ENCODE measurements around the gene LDLRAD4. TPM values are rescaled to one million over a fixed set of nuclear protein-coding genes. Genes with fewer than 3 reads are reported as not detected.
"Not testable (repeated sequence)": the region's sequence is repeated elsewhere in the genome, so short reads cannot be mapped to it uniquely, and the experiment has no call there.

LDLRAD4 gene
- total RNA-seq, 1 donor from 2014 or later: 34.5 TPM

DNA sequence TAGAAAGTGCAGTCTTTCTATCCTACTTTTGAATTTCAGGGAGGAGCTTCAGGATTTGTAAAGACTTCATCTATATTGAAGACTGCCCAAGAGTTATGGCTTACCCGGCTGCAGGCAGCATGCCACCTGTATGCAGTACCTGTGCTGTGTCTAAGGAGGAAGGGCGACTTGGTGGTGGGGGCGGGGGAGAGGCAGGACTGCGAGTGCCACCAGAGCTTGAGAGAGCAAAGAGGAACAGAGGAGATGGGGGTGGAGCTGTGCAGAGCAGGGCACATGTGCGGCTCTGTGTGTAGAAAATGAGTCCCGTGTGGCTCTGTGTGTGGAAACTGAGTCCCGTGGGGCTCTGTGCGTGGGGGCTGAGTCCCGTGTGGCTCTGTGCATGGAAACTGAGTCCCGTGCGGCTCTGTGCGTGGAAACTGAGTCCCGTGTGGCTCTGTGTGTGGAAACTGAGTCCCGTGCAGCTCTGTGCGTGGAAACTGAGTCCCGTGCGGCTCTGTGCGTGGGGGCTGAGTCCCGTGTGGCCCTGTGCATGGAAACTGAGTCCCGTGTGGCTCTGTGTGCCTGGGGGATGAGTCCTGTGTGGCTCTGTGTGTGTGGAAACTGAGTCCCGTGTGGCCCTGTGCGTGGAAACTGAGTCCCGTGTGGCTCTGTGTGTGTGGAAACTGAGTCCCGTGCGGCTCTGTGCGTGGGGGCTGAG, 43.2 kb downstream of the LDLRAD4 start:
- no peak for DNase-seq (ENCODE audit: low spot score)
- Mint-ChIP-seq H3K27me3 (ENCODE audit: insufficient read depth) (peaks cover 12% of the 10 kb centered on the region), H3K36me3 (ENCODE audit: low read depth) (no peaks in the 10 kb centered on the region), H3K4me1 (ENCODE audit: low read depth) (peaks cover 38% of the 10 kb centered on the region), H3K4me3 (no peak overlapping the region), H3K9me3 (no peaks in the 10 kb centered on the region), H3K27ac (peak overlapping the region; percentile 72)
- intact Hi-C loops (cut with micrococcal nuclease): no loop called here

DNA sequence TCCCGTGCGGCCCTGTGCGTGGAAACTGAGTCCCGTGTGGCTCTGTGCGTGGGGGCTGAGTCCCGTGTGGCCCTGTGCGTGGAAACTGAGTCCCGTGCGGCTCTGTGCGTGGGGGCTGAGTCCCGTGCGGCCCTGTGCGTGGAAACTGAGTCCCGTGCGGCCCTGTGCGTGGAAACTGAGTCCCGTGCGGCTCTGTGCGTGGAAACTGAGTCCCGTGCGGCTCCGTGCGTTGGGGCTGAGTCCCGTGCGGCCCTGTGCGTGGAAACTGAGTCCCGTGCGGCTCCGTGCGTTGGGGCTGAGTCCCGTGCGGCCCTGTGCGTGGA, 43.8 kb downstream of the LDLRAD4 start:
- intact Hi-C loops (cut with micrococcal nuclease); H3K27ac Mint-ChIP-seq; DNase-seq (ENCODE audit: low spot score); H3K4me3 Mint-ChIP-seq; H3K36me3 Mint-ChIP-seq (ENCODE audit: low read depth); H3K9me3 Mint-ChIP-seq: not testable (repeated sequence)
- Mint-ChIP-seq H3K27me3 (ENCODE audit: insufficient read depth) (peaks cover 12% of the 10 kb centered on the region), H3K4me1 (ENCODE audit: low read depth) (peaks cover 43% of the 10 kb centered on the region)

DNA sequence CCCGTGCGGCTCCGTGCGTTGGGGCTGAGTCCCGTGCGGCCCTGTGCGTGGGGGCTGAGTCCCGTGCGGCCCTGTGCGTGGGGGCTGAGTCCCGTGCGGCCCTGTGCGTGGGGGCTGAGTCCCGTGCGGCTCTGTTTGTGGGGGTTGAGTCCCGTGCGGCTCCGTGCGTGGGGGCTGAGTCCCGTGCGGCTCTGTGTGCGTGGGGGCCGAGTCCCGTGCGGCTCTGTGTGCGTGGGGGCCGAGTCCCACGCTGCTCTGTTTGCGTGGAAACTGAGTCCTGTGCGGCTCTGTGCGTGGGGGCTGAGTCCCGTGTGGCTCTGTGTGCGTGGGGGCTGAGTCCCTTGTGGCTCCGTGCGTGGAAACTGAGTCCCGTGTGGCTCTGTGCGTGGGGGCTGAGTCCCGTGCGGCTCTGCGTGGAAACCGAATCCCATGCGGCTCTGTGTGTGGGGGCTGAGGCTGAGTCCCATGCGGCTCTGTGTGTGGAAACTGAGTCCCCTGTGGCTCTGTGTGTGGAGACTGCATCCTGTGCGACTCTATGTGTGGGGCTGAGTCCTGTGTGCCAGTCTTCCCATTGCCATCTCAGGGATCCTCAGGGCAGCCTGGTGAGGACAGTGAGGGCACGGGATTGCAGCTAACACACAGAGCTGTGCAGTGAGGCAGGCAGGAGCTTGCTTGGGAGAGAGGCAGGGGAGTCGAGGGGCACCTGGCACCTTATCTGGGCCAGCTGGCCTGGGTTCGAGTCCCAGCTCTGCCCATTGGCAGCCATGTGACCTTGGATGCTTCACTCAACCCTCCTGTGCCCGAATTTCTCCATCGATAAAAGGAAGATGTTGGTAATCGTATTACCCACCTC, 44.5 kb downstream of the LDLRAD4 start:
- peaks cover 12% of the 10 kb centered on the region for H3K27me3 Mint-ChIP-seq (ENCODE audit: insufficient read depth)
- H3K4me3 Mint-ChIP-seq: no peak overlapping the region
- H3K9me3 Mint-ChIP-seq: no peaks in the 10 kb centered on the region
- H3K27ac Mint-ChIP-seq: no peak overlapping the region
- intact Hi-C loops (cut with micrococcal nuclease): no loop called here
- DNase-seq (ENCODE audit: low spot score): no peak
- H3K4me1 Mint-ChIP-seq (ENCODE audit: low read depth): peaks cover 51% of the 10 kb centered on the region
- no peaks in the 10 kb centered on the region for H3K36me3 Mint-ChIP-seq (ENCODE audit: low read depth)

DNA sequence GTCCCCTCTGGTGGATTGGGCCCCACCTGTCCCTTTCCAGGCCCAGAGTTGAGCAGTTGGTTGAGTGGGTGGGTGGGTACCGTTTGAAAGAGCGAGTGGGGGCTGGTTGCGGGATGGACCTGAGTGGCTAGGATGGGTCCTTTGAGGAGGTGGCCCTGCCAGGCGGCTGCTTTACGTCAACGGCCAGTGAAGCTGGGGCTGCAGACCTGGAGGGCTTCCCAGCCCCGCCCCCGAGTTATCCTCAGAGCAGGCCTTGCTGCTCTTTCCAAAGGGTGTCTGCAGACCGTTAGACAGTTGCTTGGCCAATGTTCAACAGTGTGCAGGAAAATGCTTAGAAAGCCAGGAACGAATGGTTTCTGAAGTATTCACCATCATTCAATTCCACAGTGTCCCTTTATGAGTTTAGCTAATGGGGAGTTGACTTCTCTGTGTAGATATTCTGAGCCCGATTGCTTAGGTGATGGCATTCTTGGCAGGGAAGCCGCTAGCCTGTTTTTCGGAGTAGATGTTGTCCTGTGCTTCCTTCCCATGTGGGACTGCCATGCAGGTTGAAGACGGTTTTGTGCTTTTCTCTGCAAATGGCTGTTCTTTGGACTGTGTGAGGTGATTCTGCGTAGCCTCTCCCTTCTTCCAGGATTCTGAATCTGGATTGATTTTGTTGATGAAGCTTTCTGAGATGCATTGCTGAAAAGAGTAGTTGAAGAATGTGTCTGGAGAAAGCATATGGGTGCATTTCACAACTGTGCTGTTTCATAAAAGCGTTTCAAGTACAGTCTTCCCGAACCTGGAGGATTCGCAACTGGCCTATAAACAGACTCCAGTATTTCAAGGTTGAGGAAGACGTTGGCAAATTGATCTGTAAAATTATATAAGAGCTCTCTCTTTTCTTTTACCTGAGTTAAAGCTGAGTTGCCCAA, 45.8 kb downstream of the LDLRAD4 start:
- DNase-seq (ENCODE audit: low spot score): no peak
- no peaks in the 10 kb centered on the region for H3K36me3 Mint-ChIP-seq (ENCODE audit: low read depth)
- peaks cover 64% of the 10 kb centered on the region for H3K4me1 Mint-ChIP-seq (ENCODE audit: low read depth)
- intact Hi-C loops (cut with micrococcal nuclease): loop anchor here (5.0 kb wide), 3 partner anchors 193 to 427 kb away; partner anchors contain the start of gene CEP192
- peaks cover 8% of the 10 kb centered on the region for H3K27me3 Mint-ChIP-seq (ENCODE audit: insufficient read depth)
- H3K27ac Mint-ChIP-seq: peak overlapping the region; percentile 24
- H3K4me3 Mint-ChIP-seq: no peak overlapping the region
- H3K9me3 Mint-ChIP-seq: no peaks in the 10 kb centered on the region

DNA sequence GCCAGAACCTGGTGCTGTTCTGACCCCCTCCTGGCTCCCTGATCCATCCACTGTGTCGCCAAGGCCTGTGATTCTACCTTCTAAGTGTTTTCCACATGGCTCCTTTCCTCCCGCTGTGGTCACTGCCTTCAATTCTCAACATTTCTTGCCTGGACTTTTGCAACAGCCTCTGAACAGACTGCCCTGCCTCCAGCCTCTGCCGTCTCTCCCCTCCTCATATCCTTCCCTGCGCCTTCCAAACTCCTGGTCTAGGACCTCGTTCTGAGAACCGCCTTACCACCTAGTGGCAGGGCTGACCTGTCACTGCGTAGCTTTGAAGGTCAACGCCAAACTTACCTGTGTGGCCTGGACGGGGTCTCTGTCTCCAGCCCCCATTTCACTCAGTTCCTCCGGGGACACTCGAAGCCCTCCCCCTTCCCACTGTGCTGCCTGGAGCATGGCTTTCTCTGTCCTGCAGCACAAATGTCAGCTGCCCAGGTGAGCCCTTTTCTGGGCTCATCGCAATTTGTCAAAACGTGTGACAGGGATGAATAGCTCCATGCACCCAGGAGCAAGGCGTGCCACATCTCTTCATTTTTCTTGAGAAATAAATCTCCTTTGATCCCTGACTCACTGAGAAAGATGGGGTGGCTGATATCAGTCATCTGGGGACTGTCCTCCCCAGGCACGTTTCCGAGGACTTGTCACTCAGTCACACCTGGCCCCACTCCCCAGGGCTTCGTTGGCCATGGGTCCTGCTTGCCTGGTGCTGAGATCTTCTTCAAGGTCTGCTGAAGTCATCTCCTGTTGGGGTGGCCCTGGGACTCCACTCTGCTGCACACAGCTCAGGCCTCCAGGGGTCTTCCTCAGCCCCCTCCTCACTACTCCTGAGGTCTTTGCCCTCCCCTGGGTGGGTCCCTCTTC, 46.7 kb downstream of the LDLRAD4 start:
- intact Hi-C loops (cut with micrococcal nuclease): loop anchor here (5.0 kb wide), 3 partner anchors 192 to 428 kb away; partner anchors contain the start of gene CEP192
- Mint-ChIP-seq H3K4me1 (ENCODE audit: low read depth) (peaks cover 68% of the 10 kb centered on the region), H3K27me3 (ENCODE audit: insufficient read depth) (peaks cover 7% of the 10 kb centered on the region), H3K27ac (peak overlapping the region; percentile 74), H3K9me3 (no peaks in the 10 kb centered on the region), H3K36me3 (ENCODE audit: low read depth) (peaks cover 2% of the 10 kb centered on the region), H3K4me3 (no peak overlapping the region)
- DNase-seq (ENCODE audit: low spot score): no peak

DNA sequence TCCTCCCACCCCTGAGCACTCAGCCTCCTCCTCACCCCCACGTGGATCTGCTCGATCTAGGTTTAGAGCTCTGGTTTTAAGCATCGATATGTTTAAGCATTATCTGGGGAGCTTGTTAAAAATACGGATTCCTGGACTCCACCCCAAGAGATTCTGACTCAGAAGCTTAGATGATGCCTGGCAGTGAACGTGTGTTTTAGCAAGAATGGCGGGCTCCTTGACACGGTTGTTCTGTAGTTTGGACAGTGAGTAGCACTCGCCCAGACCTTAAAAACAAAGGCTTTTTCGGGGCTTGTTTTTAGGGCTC, 47.3 kb downstream of the LDLRAD4 start:
- DNase-seq (ENCODE audit: low spot score): no peak
- H3K27ac Mint-ChIP-seq: peak overlapping the region; percentile 65
- no peak overlapping the region for H3K4me3 Mint-ChIP-seq
- intact Hi-C loops (cut with micrococcal nuclease): loop anchor here (1.0 to 5.0 kb wide), 14 partner anchors 13 to 461 kb away; partner anchors contain the start of genes CEP192, FAM210A and RNMT
- H3K4me1 Mint-ChIP-seq (ENCODE audit: low read depth): peaks cover 62% of the 10 kb centered on the region
- peaks cover 7% of the 10 kb centered on the region for H3K27me3 Mint-ChIP-seq (ENCODE audit: insufficient read depth)
- no peaks in the 10 kb centered on the region for H3K9me3 Mint-ChIP-seq
- peaks cover 2% of the 10 kb centered on the region for H3K36me3 Mint-ChIP-seq (ENCODE audit: low read depth)

DNA sequence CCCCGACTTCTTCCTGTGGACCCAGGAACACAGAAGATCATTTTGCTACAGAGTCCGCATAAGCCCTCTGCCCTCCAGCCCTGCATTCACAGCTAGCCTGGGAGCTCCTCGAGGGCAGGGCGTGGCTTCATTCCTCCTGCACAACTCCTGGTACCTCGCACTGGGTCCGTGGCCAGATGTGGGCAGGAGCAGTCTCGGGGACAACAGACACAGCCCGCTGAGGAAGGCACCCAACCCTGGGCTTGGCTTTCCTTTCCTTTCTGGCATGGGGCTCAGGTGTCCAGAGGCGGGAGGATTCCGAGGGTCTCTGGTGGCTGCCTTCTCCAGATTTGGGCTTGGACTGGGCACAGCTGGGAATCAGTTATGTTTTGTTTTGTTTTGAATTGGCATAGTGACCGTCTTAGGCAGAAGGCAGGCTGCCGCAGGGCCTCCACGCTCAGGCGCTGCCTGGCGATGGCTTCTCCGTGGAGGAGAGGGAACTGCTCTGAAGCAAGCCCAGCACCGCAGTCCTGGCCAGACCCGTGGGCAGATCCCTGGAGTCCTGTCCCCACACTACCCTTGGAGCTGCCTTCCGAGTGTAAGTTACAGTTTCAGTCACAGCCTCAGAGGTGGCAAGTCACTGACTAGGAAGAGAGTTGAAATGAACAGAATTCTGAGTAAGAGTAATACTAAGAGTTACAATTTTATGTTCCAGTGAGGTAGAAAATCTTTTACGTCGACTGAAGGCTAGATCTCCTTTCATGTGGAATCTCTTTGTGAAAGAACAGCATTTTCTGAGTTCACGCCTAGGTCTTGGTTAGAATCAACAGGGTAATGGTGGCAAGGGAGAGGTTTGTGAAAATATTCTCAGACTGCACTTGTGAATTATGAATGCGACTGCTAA, 47.9 kb downstream of the LDLRAD4 start:
- DNase-seq (ENCODE audit: low spot score): peak; percentile 20
- H3K4me1 Mint-ChIP-seq (ENCODE audit: low read depth): peaks cover 57% of the 10 kb centered on the region
- no peaks in the 10 kb centered on the region for H3K9me3 Mint-ChIP-seq
- peaks cover 2% of the 10 kb centered on the region for H3K36me3 Mint-ChIP-seq (ENCODE audit: low read depth)
- peak overlapping the region; percentile 74 for H3K27ac Mint-ChIP-seq
- H3K27me3 Mint-ChIP-seq (ENCODE audit: insufficient read depth): peaks cover 7% of the 10 kb centered on the region
- intact Hi-C loops (cut with micrococcal nuclease): loop anchor here (1.0 to 5.0 kb wide), 15 partner anchors 13 to 460 kb away; partner anchors contain the start of genes CEP192, FAM210A and RNMT
- H3K4me3 Mint-ChIP-seq: peak overlapping the region; percentile 16

DNA sequence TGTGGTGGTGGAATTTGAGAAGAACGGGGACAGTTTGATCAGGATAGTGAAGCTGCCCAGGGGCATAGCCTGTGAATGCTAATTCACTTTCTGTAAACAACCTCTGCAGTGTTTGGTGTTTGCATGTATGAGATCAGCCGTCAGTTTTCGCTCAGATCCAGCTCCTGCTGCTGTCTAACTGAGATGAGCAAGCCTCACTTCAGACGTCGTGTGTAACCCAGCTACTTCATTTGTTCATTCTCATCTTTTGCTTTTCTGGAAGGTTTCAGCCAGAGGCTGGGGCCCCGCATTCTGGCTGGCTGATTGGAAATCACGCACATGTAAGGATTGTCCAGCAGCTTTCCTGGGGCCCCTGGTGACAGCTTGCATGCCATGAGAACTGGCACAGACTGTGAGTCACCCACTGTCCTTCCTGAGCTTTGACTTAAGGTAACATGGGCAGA, 48.9 kb downstream of the LDLRAD4 start:
- Mint-ChIP-seq H3K27ac (peak overlapping the region; percentile 74), H3K27me3 (ENCODE audit: insufficient read depth) (peaks cover 7% of the 10 kb centered on the region), H3K4me1 (ENCODE audit: low read depth) (peaks cover 53% of the 10 kb centered on the region), H3K4me3 (peak overlapping the region; percentile 16), H3K9me3 (no peaks in the 10 kb centered on the region), H3K36me3 (ENCODE audit: low read depth) (peaks cover 2% of the 10 kb centered on the region)
- intact Hi-C loops (cut with micrococcal nuclease): loop anchor here (1.0 to 5.0 kb wide), 7 partner anchors 41 to 459 kb away; partner anchors contain the start of genes CEP192, FAM210A and RNMT
- no peak for DNase-seq (ENCODE audit: low spot score)

DNA sequence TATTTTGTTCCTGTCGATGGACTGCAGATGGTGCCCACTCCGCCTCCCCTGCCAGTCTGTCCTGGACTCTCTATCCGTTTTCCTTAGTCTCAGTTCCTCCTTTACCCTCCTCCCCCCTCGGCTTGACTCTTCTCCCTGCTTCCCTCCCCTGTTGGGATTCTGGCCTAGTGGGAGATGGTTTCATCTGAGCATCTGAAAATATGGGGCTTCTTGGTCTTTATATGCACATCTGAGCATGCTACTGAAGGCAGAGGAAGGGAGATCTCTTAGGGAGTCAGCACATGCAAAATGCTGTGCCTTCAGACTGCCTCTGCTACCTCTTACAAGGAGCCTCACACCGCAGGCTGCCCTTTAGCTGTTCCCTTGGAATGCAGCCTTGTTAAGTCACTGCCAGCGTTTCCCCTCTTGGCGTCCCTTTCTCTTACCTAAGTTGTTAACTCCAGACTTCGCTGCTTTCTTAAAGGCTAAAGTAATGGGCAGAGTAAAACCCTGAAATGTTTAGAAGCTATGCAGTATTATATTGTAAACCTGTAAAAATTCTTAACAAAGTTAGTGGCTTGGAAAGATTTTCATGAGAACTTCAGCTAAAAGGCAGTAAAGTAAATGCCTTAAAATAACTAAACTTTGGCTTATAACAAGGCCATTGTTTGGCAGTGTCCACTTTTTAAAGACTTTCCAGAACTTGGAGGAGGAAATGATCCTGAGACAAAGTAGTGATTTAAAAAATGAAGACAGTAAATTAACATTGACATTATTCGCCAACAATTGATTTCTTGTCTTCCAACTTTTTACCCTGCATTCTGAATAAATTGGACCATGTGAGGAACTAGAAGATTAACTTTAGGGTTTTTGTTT, 49.8 kb downstream of the LDLRAD4 start:
- H3K4me1 Mint-ChIP-seq (ENCODE audit: low read depth): peaks cover 62% of the 10 kb centered on the region
- no peak for DNase-seq (ENCODE audit: low spot score)
- peaks cover 7% of the 10 kb centered on the region for H3K27me3 Mint-ChIP-seq (ENCODE audit: insufficient read depth)
- peaks cover 6% of the 10 kb centered on the region for H3K36me3 Mint-ChIP-seq (ENCODE audit: low read depth)
- H3K9me3 Mint-ChIP-seq: no peaks in the 10 kb centered on the region
- intact Hi-C loops (cut with micrococcal nuclease): loop anchor here (5.0 kb wide), 3 partner anchors 189 to 431 kb away; partner anchors contain the start of gene CEP192
- peak overlapping the region; percentile 74 for H3K27ac Mint-ChIP-seq
- peak overlapping the region; percentile 19 for H3K4me3 Mint-ChIP-seq

DNA sequence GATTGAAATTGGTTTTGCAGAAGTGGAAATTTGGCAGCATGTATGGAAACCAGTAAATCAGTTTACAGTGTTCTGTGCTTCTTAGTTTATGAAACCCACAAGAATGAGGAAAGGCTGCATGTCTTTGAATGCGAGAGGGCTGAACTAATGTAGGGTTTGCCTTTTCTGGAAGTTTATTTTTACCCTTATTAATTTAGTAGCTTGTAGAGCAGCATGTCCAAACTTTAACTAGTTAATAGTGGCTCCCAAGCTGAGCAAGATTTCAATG, 50.4 kb downstream of the LDLRAD4 start:
- no peak overlapping the region for H3K4me3 Mint-ChIP-seq
- H3K27ac Mint-ChIP-seq: no peak overlapping the region
- H3K36me3 Mint-ChIP-seq (ENCODE audit: low read depth): peaks cover 6% of the 10 kb centered on the region
- intact Hi-C loops (cut with micrococcal nuclease): loop anchor here (5.0 kb wide), 3 partner anchors 188 to 432 kb away; partner anchors contain the start of gene CEP192
- peaks cover 7% of the 10 kb centered on the region for H3K27me3 Mint-ChIP-seq (ENCODE audit: insufficient read depth)
- no peaks in the 10 kb centered on the region for H3K9me3 Mint-ChIP-seq
- peaks cover 68% of the 10 kb centered on the region for H3K4me1 Mint-ChIP-seq (ENCODE audit: low read depth)
- DNase-seq (ENCODE audit: low spot score): no peak

Measured in activated T-helper 1 cell treated with anti-CD3 and anti-CD28 coated beads, Interleukin-12 subunit alpha, Interleukin-12 subunit beta, Interleukin-2, Interleukin-4 antibody, amounts not matched to agents 30 ng/mL and 10 ng/mL and 1 ng/mL, durations not matched to agents 14 hours and 24 hours and 36 hours (primary cell).